IMR-90 (cell line): ENCODE measurements around the gene ZBTB44. TPM values are rescaled to one million over a fixed set of nuclear protein-coding genes. Genes with fewer than 3 reads are reported as not detected.

ENCODE experiments used
- ATAC-seq: fragments of 200-7000 bp; cut with Tn5 transposase; 2 replicates; pipeline ENCODE4 v1.9.1; 2020; ENCODE audit warnings: low read depth, mild to moderate bottlenecking, moderate library complexity
- BruUV-seq: library from RNA; stranded (reverse); fragments of 400-500 nt; replicated peaks from 2 replicates; lab custom pipeline; 2021; lab: Mats Ljungman, UMichigan
- CTCF ChIA-PET: fragments of 300-600 bp; formaldehyde crosslinking; extraction: SDS; loops from one replicate; lab custom pipeline; 2021; ENCODE audit warnings: antibody characterized with exemption; lab: Yijun Ruan, JAX
- POLR2A ChIA-PET: fragments of 300-600 bp; sonication (Branson Sonifier 250); formaldehyde crosslinking; loops from one replicate; lab custom pipeline; 2022; ENCODE audit warnings: antibody characterized with exemption; ENCODE audit not compliant: unreplicated experiment; lab: Charles Lee
- DNase-seq: peaks from one replicate; pipeline ENCODE4 v3.0.0; 2013
- H2AFZ ChIP-seq: replicated peaks from 2 replicates; pipeline ENCODE3; 2013; ENCODE audit warnings: low read length, mild to moderate bottlenecking; ENCODE audit not compliant: poor library complexity
- H2AK5ac ChIP-seq: 2 replicates; pipeline ENCODE4 v1.6.1; 2013; ENCODE audit warnings: low read depth, low read length, inconsistent platforms
- H2AK9ac ChIP-seq: replicated peaks from 2 replicates; pipeline ENCODE3; 2013; ENCODE audit warnings: mild to moderate bottlenecking, low read depth, low read length, moderate library complexity; ENCODE audit not compliant: poor library complexity
- H2BK120ac ChIP-seq: 2 replicates; pipeline ENCODE4 v1.6.1; 2013; ENCODE audit warnings: low read depth, low read length, inconsistent platforms
- H2BK15ac ChIP-seq: 3 replicates; pipeline ENCODE4 v1.6.1; 2013; ENCODE audit warnings: low read depth, low read length, inconsistent platforms
- H2BK20ac ChIP-seq: 2 replicates; pipeline ENCODE4 v1.6.1; 2013; ENCODE audit warnings: low read depth, mild to moderate bottlenecking, inconsistent platforms, low read length, moderate library complexity
- H2BK5ac ChIP-seq: 2 replicates; pipeline ENCODE4 v1.6.1; 2013; ENCODE audit warnings: mild to moderate bottlenecking, low read depth, low read length, inconsistent platforms; ENCODE audit not compliant: poor library complexity, severe bottlenecking
- H3K14ac ChIP-seq: replicated peaks from 2 replicates; pipeline ENCODE4 v1.6.1; 2013; ENCODE audit warnings: low read depth, low read length, inconsistent platforms
- H3K18ac ChIP-seq: 2 replicates; pipeline ENCODE4 v1.6.1; 2013; ENCODE audit warnings: low read depth, low read length, control low read depth
- H3K23ac ChIP-seq: 2 replicates; pipeline ENCODE4 v1.6.1; 2013; ENCODE audit warnings: low read depth, low read length, inconsistent platforms
- H3K27ac ChIP-seq: 2 replicates; pipeline ENCODE4 v1.5.1; 2013; ENCODE audit warnings: mild to moderate bottlenecking, control low read depth, low read length; ENCODE audit not compliant: insufficient read depth
- H3K27me3 ChIP-seq: 2 replicates; pipeline ENCODE4 v1.6.1; 2013; ENCODE audit warnings: low read length; ENCODE audit not compliant: control insufficient read depth, insufficient read depth
- H3K36me3 ChIP-seq: 2 replicates; pipeline ENCODE4 v1.6.1; 2013; ENCODE audit warnings: low read length, mixed read lengths; ENCODE audit not compliant: control insufficient read depth, insufficient read depth
- H3K4ac ChIP-seq: 2 replicates; pipeline ENCODE4 v1.6.1; 2013; ENCODE audit warnings: low read depth, low read length, inconsistent platforms
- H3K4me1 ChIP-seq: 2 replicates; pipeline ENCODE4 v1.6.1; 2013; ENCODE audit warnings: low read length, mixed read lengths; ENCODE audit not compliant: control insufficient read depth, insufficient read depth
- H3K4me2 ChIP-seq: 2 replicates; pipeline ENCODE4 v1.6.1; 2013; ENCODE audit warnings: low read depth, mild to moderate bottlenecking, control low read depth, low read length, moderate library complexity
- H3K4me3 ChIP-seq: 2 replicates; pipeline ENCODE4 v1.5.1; 2013; ENCODE audit warnings: low read depth, mild to moderate bottlenecking, control low read depth, low read length, moderate library complexity; ENCODE audit not compliant: insufficient read depth
- H3K56ac ChIP-seq: 2 replicates; pipeline ENCODE4 v1.6.1; 2013; ENCODE audit warnings: low read length, inconsistent platforms; ENCODE audit not compliant: insufficient read depth; ENCODE audit errors: extremely low read depth
- H3K79me1 ChIP-seq, 2 experiments: 2 replicates each; pipeline ENCODE4 v1.6.1; 2013; ENCODE audit warnings: low read length in 2 of 2, inconsistent platforms in 1 of 2, low read depth in 1 of 2
- H3K9ac ChIP-seq: 2 replicates; pipeline ENCODE4 v1.6.1; 2013; ENCODE audit warnings: low read depth, low read length, control low read depth
- H3K9me1 ChIP-seq: 2 replicates; pipeline ENCODE4 v1.6.1; 2013; ENCODE audit warnings: low read length, inconsistent platforms; ENCODE audit not compliant: insufficient read depth
- H3K9me3 ChIP-seq: 2 replicates; pipeline ENCODE4 v1.6.1; 2013; ENCODE audit warnings: low read length; ENCODE audit not compliant: control insufficient read depth, insufficient read depth
- H4K20me1 ChIP-seq: 2 replicates; pipeline ENCODE4 v1.6.1; 2013; ENCODE audit warnings: low read length, inconsistent platforms; ENCODE audit not compliant: insufficient read depth
- H4K5ac ChIP-seq: 2 replicates; pipeline ENCODE4 v1.6.1; 2013; ENCODE audit warnings: mild to moderate bottlenecking, low read depth, low read length, control low read depth
- H4K8ac ChIP-seq, 2 experiments: 2 replicates each; pipeline ENCODE4 v1.6.1; 2013; ENCODE audit warnings: low read depth in 2 of 2, low read length in 2 of 2, control low read depth in 1 of 2, inconsistent platforms in 1 of 2
- H4K91ac ChIP-seq: 2 replicates; pipeline ENCODE4 v1.6.1; 2013; ENCODE audit warnings: low read depth, low read length, inconsistent platforms; ENCODE audit not compliant: insufficient read depth
- BHLHE40 ChIP-seq: fragments of 150-350 bp; IDR thresholded peaks from 2 replicates; pipeline ENCODE4 v1.6.1; 2016; ENCODE audit warnings: mild to moderate bottlenecking, low read depth, low read length
- CEBPB ChIP-seq: IDR thresholded peaks from 2 replicates; pipeline ENCODE4 v1.6.1; 2012; ENCODE audit warnings: low read depth, low read length, improper control_type of control experiment
- CHD1 ChIP-seq: IDR thresholded peaks from 2 replicates; pipeline ENCODE4 v1.6.1; 2012; ENCODE audit warnings: low read depth, low read length, improper control_type of control experiment
- CTCF ChIP-seq: conservative IDR thresholded peaks from 2 replicates; pipeline ENCODE4 v1.5.1; 2012; ENCODE audit warnings: mild to moderate bottlenecking, low read depth, low read length, improper control_type of control experiment
- FOS ChIP-seq: fragments of 150-350 bp; IDR thresholded peaks from 2 replicates; pipeline ENCODE4 v1.6.1; 2016; ENCODE audit warnings: low read depth, low read length
- MAFK ChIP-seq: IDR thresholded peaks from 2 replicates; pipeline ENCODE4 v1.6.1; 2012; ENCODE audit warnings: low read depth, low read length, improper control_type of control experiment
- MAZ ChIP-seq: IDR thresholded peaks from 2 replicates; pipeline ENCODE4 v1.6.1; 2012; ENCODE audit warnings: low read depth, mild to moderate bottlenecking, low read length, improper control_type of control experiment, moderate library complexity, borderline replicate concordance
- MXI1 ChIP-seq: IDR thresholded peaks from 2 replicates; pipeline ENCODE4 v1.6.1; 2012; ENCODE audit warnings: low read depth, mild to moderate bottlenecking, low read length, moderate library complexity, borderline replicate concordance
- NFE2L2 ChIP-seq: fragments of 150-350 bp; IDR thresholded peaks from 2 replicates; pipeline ENCODE4 v1.6.1; 2016; ENCODE audit warnings: low read depth, mild to moderate bottlenecking, low read length
- POLR2A ChIP-seq: IDR thresholded peaks from 2 replicates; pipeline ENCODE4 v1.6.1; 2012; ENCODE audit warnings: mild to moderate bottlenecking, low read depth, low read length
- RCOR1 ChIP-seq: IDR thresholded peaks from 2 replicates; pipeline ENCODE4 v1.6.1; 2012; ENCODE audit warnings: mild to moderate bottlenecking, low read length, improper control_type of control experiment; ENCODE audit not compliant: insufficient replicate concordance
- RFX5 ChIP-seq: IDR thresholded peaks from 2 replicates; pipeline ENCODE4 v1.8.0; 2012; ENCODE audit warnings: low read depth, mild to moderate bottlenecking, low read length, moderate library complexity
- SMC3 ChIP-seq: fragments of 150-350 bp; IDR thresholded peaks from 2 replicates; pipeline ENCODE4 v1.6.1; 2016; ENCODE audit warnings: low read depth, mild to moderate bottlenecking, antibody characterized with exemption, low read length, moderate library complexity
- WGBS, 2 experiments: methylation state at CpG; one replicate each; pipeline versions ENCODE4 v1.1.5 to v1.1.7; 2013; ENCODE audit warnings: missing lambda C conversion rate in 2 of 2; ENCODE audit not compliant: insufficient read length in 1 of 2; ENCODE audit errors: extremely low coverage in 2 of 2; 5-methylcytosine and 5-hydroxymethylcytosine counted together
- dilution Hi-C: fragments of 300-500 bp; cut with HindIII; formaldehyde crosslinking; loops from one replicate; pipeline ENCODE4 v1.14.3; 2018; ENCODE audit warnings: low sequenced_read_pairs; ENCODE audit not compliant: unreplicated experiment
- in situ Hi-C: fragments of 300-500 bp; cut with MboI; formaldehyde crosslinking; loops from 3 replicates; pipeline ENCODE4 v1.14.3; 2019; ENCODE audit warnings: low sequenced_read_pairs, inconsistent platforms, mixed read lengths
- intact Hi-C: fragments of 100-400 bp; cut with micrococcal nuclease; formaldehyde crosslinking; loops from 2 replicates; pipeline ENCODE4 v1.10.0; 2022
- polyA plus RNA-seq, 3 experiments: library from polyadenylated mRNA; depleted of rRNA; stranded (reverse); fragments of >200 nt; gene quantifications; 2 replicates each; pipeline ENCODE4 v1.2.3, GENCODE V29; 2012; ENCODE audit warnings: low replicate concordance in 1 of 3
- total RNA-seq: library from RNA; depleted of rRNA; stranded (reverse); fragments of >200 nt; gene quantifications from 2 replicates; pipeline ENCODE4 v1.2.3, GENCODE V29; 2012
- TF ChIP-seq, protein P1 (sequence below): fragments of 150-350 bp; IDR thresholded peaks from 2 replicates; pipeline ENCODE4 v1.6.1; 2017; ENCODE audit warnings: mild to moderate bottlenecking, antibody characterized with exemption, low read length, low read depth
- TF ChIP-seq, protein P2 (sequence below): fragments of 150-350 bp; IDR thresholded peaks from 2 replicates; pipeline ENCODE4 v1.6.1; 2016; ENCODE audit warnings: low read depth, mild to moderate bottlenecking, low read length, moderate library complexity, borderline replicate concordance

The ZBTB44 gene
- total and polyA plus RNA-seq, 2 of the 4 experiments (the other 2 are of a cell fraction), result 6.9 to 23.3 TPM

- H3K23ac ChIP-seq, result no peak overlapping the region
- H3K9me3 ChIP-seq, result peaks cover 4% of the 10 kb centered on the region
- no peaks in the 10 kb centered on the region for H3K36me3 ChIP-seq
- in situ Hi-C loops (no loop called here), intact Hi-C loops (no loop called here), dilution Hi-C loops (no loop called here)
- H2BK20ac ChIP-seq, result no peak overlapping the region
- H3K27me3 ChIP-seq, result peaks cover 10% of the 10 kb centered on the region
- no peaks in the 10 kb centered on the region for H3K79me1 ChIP-seq
- BruUV-seq, result no TSS peak
- POLR2A ChIA-PET, result no interaction called here
- CTCF ChIA-PET, result no interaction called here
- H3K14ac ChIP-seq, result no peak overlapping the region
- H2BK5ac ChIP-seq, result no peak overlapping the region
- no peak overlapping the region for H3K4ac ChIP-seq
- H2BK15ac ChIP-seq, result no peak overlapping the region
- WGBS, 2 experiments, result 89% methylated on average over 13 of the region's 21 CpGs; no CpG with 5 or more reads in 1 of the 2 experiments
- ATAC-seq, result no peak
- no peak overlapping the region for H3K9ac ChIP-seq
- no peak overlapping the region for H3K27ac ChIP-seq
- no peak overlapping the region for H4K91ac ChIP-seq
- no peak overlapping the region for H2AFZ ChIP-seq
- peaks cover 5% of the 10 kb centered on the region; the same call in 1 of the 2 replicates for H3K4me1 ChIP-seq
- H4K20me1 ChIP-seq, result no peaks in the 10 kb centered on the region
- no peak overlapping the region for H3K4me2 ChIP-seq
- H2AK9ac ChIP-seq, result no peak overlapping the region
- DNase-seq, result no peak
- H3K56ac ChIP-seq, result no peak overlapping the region
- no peak overlapping the region for H3K4me3 ChIP-seq
- H2AK5ac ChIP-seq, result no peak overlapping the region
- H3K18ac ChIP-seq, result no peak overlapping the region
- H4K8ac ChIP-seq, result no peak overlapping the region
- no peaks in the 10 kb centered on the region for H3K9me1 ChIP-seq
- H4K5ac ChIP-seq, result no peak overlapping the region
- no peak overlapping the region for H2BK120ac ChIP-seq
- TF ChIP-seq SMC3 (no peak), MAFK (no peak), RFX5 (no peak), BHLHE40 (no peak), NFE2L2 (no peak), CTCF (no peak), CHD1 (no peak), CEBPB (no peak), MAZ (no peak), FOS (no peak), MXI1 (no peak), POLR2A (no peak), RCOR1 (no peak)
- TF ChIP-seq, protein P1, sequence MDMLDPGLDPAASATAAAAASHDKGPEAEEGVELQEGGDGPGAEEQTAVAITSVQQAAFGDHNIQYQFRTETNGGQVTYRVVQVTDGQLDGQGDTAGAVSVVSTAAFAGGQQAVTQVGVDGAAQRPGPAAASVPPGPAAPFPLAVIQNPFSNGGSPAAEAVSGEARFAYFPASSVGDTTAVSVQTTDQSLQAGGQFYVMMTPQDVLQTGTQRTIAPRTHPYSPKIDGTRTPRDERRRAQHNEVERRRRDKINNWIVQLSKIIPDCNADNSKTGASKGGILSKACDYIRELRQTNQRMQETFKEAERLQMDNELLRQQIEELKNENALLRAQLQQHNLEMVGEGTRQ, result no peak
- TF ChIP-seq, protein P2, sequence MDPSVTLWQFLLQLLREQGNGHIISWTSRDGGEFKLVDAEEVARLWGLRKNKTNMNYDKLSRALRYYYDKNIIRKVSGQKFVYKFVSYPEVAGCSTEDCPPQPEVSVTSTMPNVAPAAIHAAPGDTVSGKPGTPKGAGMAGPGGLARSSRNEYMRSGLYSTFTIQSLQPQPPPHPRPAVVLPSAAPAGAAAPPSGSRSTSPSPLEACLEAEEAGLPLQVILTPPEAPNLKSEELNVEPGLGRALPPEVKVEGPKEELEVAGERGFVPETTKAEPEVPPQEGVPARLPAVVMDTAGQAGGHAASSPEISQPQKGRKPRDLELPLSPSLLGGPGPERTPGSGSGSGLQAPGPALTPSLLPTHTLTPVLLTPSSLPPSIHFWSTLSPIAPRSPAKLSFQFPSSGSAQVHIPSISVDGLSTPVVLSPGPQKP, result no peak
These were observed 135.1 kb downstream of the ZBTB44 start for GRCh38 chr11:130179396-130180306.
